HEK293 (cell line): ENCODE data around the gene AP3D1.
A peak's percentile ranks its signal among the peaks of the same experiment; 100 is the strongest.

Experiments used
- BCL11B ChIP-seq: fragments of 450-650 bp; formaldehyde crosslinking; IDR thresholded peaks from 2 replicates; pipeline ENCODE4 v1.5.1; 2016; ENCODE audit warnings: low read depth, missing biosample characterization, missing genetic modification characterization
- ELK4 ChIP-seq: IDR thresholded peaks from 2 replicates; pipeline ENCODE4 v1.6.1; 2011; ENCODE audit warnings: mild to moderate bottlenecking, low read depth, low read length, borderline replicate concordance
- HOXD13 ChIP-seq: sonication (generic); formaldehyde crosslinking; IDR thresholded peaks from 2 replicates; pipeline ENCODE4 v1.8.0; 2022; ENCODE audit warnings: missing genetic modification reagents, borderline replicate concordance
- MZF1 ChIP-seq: fragments of 450-650 bp; formaldehyde crosslinking; IDR thresholded peaks from 2 replicates; pipeline ENCODE4 v1.5.1; 2017; ENCODE audit warnings: missing biosample characterization, missing genetic modification characterization, borderline replicate concordance
- PRDM1 ChIP-seq: fragments of 450-650 bp; formaldehyde crosslinking; IDR thresholded peaks from 2 replicates; pipeline ENCODE4; 2016; ENCODE audit warnings: missing biosample characterization, missing genetic modification characterization
- TCF7L2 ChIP-seq: IDR thresholded peaks from 2 replicates; pipeline ENCODE4 v1.6.1; 2011; ENCODE audit warnings: low read depth, mild to moderate bottlenecking, inconsistent platforms, low read length, moderate library complexity, borderline replicate concordance
- TSHZ1 ChIP-seq: fragments of 450-650 bp; formaldehyde crosslinking; IDR thresholded peaks from 2 replicates; pipeline ENCODE4 v1.5.1; 2016; ENCODE audit warnings: missing biosample characterization, missing genetic modification characterization, borderline replicate concordance
- ZBTB11 ChIP-seq: fragments of 450-650 bp; formaldehyde crosslinking; conservative IDR thresholded peaks from 2 replicates; pipeline ENCODE4 v1.5.1; 2016; ENCODE audit warnings: low read depth, missing biosample characterization, missing genetic modification characterization
- ZEB2 ChIP-seq: fragments of 450-650 bp; formaldehyde crosslinking; IDR thresholded peaks from 2 replicates; pipeline ENCODE4 v1.5.1; 2016; ENCODE audit warnings: missing biosample characterization, missing genetic modification characterization
- ZNF211 ChIP-seq: fragments of 450-650 bp; formaldehyde crosslinking; IDR thresholded peaks from 2 replicates; pipeline ENCODE4 v1.5.1; 2016; ENCODE audit warnings: low read depth, missing biosample characterization, missing genetic modification characterization
- ZNF214 ChIP-seq: fragments of 450-650 bp; formaldehyde crosslinking; IDR thresholded peaks from 2 replicates; pipeline ENCODE4 v1.5.1; 2017; ENCODE audit warnings: missing biosample characterization, mild to moderate bottlenecking, missing genetic modification characterization, borderline replicate concordance
- ZNF274 ChIP-seq, 2 experiments: fragments of 200-500 bp in 1 of 2; fragments of 450-650 bp in 1 of 2; sonication (Bioruptor generic) in 1 of 2; formaldehyde crosslinking in 1 of 2; IDR thresholded peaks; 2 replicates each; pipeline versions ENCODE4 v1.5.1 to v1.6.1; 2014 to 2016; ENCODE audit warnings: borderline replicate concordance in 1 of 2, inconsistent platforms in 1 of 2, low read length in 1 of 2, missing biosample characterization in 1 of 2, missing genetic modification characterization in 1 of 2
- ZNF302 ChIP-seq: fragments of 450-650 bp; formaldehyde crosslinking; IDR thresholded peaks from 2 replicates; pipeline ENCODE4 v1.5.1; 2016; ENCODE audit warnings: missing biosample characterization, missing genetic modification characterization, low read depth
- ZNF423 ChIP-seq: fragments of 450-650 bp; formaldehyde crosslinking; IDR thresholded peaks from 2 replicates; pipeline ENCODE4 v1.5.1; 2016; ENCODE audit warnings: missing biosample characterization, missing genetic modification characterization
- ZNF514 ChIP-seq: fragments of 450-650 bp; formaldehyde crosslinking; IDR thresholded peaks from 2 replicates; pipeline ENCODE4 v1.5.1; 2016; ENCODE audit warnings: missing biosample characterization, missing genetic modification characterization
- ZNF548 ChIP-seq: fragments of 450-650 bp; formaldehyde crosslinking; IDR thresholded peaks from 2 replicates; pipeline ENCODE4 v1.5.1; 2016; ENCODE audit warnings: missing biosample characterization, missing genetic modification characterization
- ZNF555 ChIP-seq: fragments of 450-650 bp; formaldehyde crosslinking; conservative IDR thresholded peaks from 2 replicates; pipeline ENCODE4 v1.5.1; 2017; ENCODE audit warnings: missing biosample characterization, mild to moderate bottlenecking, missing genetic modification characterization, inconsistent platforms
- ZNF660 ChIP-seq: fragments of 450-650 bp; IDR thresholded peaks from 2 replicates; pipeline ENCODE4 v1.5.1; 2018; ENCODE audit warnings: missing biosample characterization, mild to moderate bottlenecking, missing genetic modification characterization
- ZSCAN23 ChIP-seq: fragments of 450-650 bp; formaldehyde crosslinking; IDR thresholded peaks from 2 replicates; pipeline ENCODE4 v1.5.1; 2016; ENCODE audit warnings: missing biosample characterization, missing genetic modification characterization
- TF ChIP-seq, protein P1 (sequence below): fragments of 450-650 bp; formaldehyde crosslinking; IDR thresholded peaks from 2 replicates; pipeline ENCODE4 v1.5.1; 2016; ENCODE audit warnings: missing biosample characterization, missing genetic modification characterization
- TF ChIP-seq, protein P2 (sequence below): fragments of 450-650 bp; IDR thresholded peaks from 2 replicates; pipeline ENCODE4 v1.5.1; 2018; ENCODE audit warnings: missing biosample characterization, missing genetic modification characterization
- TF ChIP-seq, protein P3 (sequence below): fragments of 450-650 bp; formaldehyde crosslinking; IDR thresholded peaks from 2 replicates; pipeline ENCODE4 v1.5.1; 2016; ENCODE audit warnings: missing biosample characterization, missing genetic modification characterization
- TF ChIP-seq, protein P4 (sequence below): fragments of 450-650 bp; formaldehyde crosslinking; IDR thresholded peaks from 2 replicates; pipeline ENCODE4 v1.5.1; 2016; ENCODE audit warnings: missing biosample characterization, missing genetic modification characterization

Gene AP3D1

DNA sequence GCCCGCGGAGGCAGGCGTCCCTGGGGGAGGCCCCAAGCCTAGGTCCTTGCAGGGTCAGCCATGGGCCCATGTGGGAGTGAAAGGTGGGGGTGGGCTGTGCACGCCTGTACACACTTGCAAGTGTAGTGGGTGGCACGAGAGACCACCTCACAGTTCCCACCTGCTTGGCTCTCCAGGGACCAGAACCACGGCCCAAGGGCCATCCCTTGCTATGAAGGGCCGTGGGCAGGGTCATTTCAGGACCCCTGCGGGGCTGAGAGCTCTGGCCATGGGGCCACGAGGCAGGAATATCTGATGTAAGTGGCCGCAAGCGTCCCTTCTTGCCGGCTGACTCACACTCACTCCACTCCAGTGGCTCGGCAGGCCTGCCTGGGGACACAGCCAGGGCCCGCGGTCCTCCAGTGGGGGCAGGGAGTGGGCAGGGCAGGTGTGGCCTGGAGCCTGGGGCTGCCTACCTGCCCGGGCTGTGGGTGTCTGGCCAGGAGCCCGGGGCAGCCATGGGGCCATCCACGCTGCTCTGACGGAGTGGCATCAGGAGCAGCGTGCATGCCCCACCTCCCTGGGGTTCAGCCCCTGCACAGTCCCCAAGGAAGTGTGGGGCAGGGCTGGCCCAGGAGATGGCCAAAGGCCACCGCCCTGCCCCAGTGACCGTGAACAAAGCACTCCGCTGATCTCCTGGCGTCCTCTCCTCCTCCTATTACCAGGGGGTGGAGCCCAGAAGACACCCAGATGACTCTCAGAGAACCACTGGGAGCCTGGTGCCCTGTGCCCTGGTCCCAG is 91.8 kb downstream of the AP3D1 start (continued):
- TF ChIP-seq, protein P1, sequence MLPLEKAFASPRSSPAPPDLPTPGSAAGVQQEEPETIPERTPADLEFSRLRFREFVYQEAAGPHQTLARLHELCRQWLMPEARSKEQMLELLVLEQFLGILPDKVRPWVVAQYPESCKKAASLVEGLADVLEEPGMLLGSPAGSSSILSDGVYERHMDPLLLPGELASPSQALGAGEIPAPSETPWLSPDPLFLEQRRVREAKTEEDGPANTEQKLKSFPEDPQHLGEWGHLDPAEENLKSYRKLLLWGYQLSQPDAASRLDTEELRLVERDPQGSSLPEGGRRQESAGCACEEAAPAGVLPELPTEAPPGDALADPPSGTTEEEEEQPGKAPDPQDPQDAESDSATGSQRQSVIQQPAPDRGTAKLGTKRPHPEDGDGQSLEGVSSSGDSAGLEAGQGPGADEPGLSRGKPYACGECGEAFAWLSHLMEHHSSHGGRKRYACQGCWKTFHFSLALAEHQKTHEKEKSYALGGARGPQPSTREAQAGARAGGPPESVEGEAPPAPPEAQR (tag by site-specific recombination) = no peak
- no peak for TF ChIP-seq ZNF214 (tag by site-specific recombination)
- no peak for TF ChIP-seq ZNF514 (tag by site-specific recombination)
- peak; percentile 64; the same call in 1 of the 2 replicates for TF ChIP-seq ZNF660
- no peak for TF ChIP-seq PRDM1 (tag by site-specific recombination)
- no peak for TF ChIP-seq MZF1 (tag by site-specific recombination)
- TF ChIP-seq ZEB2 (tag by site-specific recombination) = peak; percentile 90
- no peak for TF ChIP-seq ZNF274 (IDR thresholded peaks at IDR 0.05; ENCODE audit: low read length)
- no peak for TF ChIP-seq ZNF274 (tag by site-specific recombination; IDR thresholded peaks at IDR 0.05; ENCODE audit: borderline replicate concordance)
- TF ChIP-seq ZSCAN23 (tag by site-specific recombination) = no peak
- no peak for TF ChIP-seq TCF7L2
- TF ChIP-seq ZBTB11 (tag by site-specific recombination) = no peak
- no peak for TF ChIP-seq ZNF302 (tag by site-specific recombination)
- TF ChIP-seq, protein P2, sequence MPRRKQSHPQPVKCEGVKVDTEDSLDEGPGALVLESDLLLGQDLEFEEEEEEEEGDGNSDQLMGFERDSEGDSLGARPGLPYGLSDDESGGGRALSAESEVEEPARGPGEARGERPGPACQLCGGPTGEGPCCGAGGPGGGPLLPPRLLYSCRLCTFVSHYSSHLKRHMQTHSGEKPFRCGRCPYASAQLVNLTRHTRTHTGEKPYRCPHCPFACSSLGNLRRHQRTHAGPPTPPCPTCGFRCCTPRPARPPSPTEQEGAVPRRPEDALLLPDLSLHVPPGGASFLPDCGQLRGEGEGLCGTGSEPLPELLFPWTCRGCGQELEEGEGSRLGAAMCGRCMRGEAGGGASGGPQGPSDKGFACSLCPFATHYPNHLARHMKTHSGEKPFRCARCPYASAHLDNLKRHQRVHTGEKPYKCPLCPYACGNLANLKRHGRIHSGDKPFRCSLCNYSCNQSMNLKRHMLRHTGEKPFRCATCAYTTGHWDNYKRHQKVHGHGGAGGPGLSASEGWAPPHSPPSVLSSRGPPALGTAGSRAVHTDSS = no peak
- TF ChIP-seq ZNF211 (tag by site-specific recombination) = no peak
- TF ChIP-seq ZNF423 = no peak
- no peak for TF ChIP-seq TSHZ1 (tag by site-specific recombination)
- TF ChIP-seq BCL11B (tag by site-specific recombination) = no peak
- TF ChIP-seq ZNF548 = no peak
- no peak; the same call in 1 of the 2 replicates for TF ChIP-seq HOXD13
- TF ChIP-seq, protein P3, sequence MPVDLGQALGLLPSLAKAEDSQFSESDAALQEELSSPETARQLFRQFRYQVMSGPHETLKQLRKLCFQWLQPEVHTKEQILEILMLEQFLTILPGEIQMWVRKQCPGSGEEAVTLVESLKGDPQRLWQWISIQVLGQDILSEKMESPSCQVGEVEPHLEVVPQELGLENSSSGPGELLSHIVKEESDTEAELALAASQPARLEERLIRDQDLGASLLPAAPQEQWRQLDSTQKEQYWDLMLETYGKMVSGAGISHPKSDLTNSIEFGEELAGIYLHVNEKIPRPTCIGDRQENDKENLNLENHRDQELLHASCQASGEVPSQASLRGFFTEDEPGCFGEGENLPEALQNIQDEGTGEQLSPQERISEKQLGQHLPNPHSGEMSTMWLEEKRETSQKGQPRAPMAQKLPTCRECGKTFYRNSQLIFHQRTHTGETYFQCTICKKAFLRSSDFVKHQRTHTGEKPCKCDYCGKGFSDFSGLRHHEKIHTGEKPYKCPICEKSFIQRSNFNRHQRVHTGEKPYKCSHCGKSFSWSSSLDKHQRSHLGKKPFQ = peak; percentile 90
- no peak for TF ChIP-seq ZNF555 (tag by site-specific recombination)
- TF ChIP-seq, protein P4, sequence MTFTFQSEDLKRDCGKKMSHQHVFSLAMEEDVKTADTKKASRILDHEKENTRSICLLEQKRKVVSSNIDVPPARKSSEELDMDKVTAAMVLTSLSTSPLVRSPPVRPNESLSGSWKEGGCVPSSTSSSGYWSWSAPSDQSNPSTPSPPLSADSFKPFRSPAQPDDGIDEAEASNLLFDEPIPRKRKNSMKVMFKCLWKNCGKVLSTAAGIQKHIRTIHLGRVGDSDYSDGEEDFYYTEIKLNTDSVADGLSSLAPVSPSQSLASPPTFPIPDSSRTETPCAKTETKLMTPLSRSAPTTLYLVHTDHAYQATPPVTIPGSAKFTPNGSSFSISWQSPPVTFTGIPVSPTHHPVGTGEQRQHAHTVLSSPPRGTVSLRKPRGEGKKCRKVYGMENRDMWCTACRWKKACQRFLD = no peak
- no peak for TF ChIP-seq ELK4
